OCI-M2 (cell line): ENCODE results near the gene ALDH16A1.
"Not testable (repeated sequence)": the region's sequence is repeated elsewhere in the genome, so short reads cannot be mapped to it uniquely, and the experiment has no call there.

Source experiments
- DNase-seq: peaks from one replicate; lab custom pipeline; 2025; ENCODE audit not compliant: unreplicated experiment; lab: John Stamatoyannopoulos, UW

The ALDH16A1 gene

GRCh38 chr19:49439836-49440235 lies 13.2 kb upstream of the ALDH16A1 start:
- DNase-seq = no peak

GRCh38 chr19:49440439-49441209 lies 12.4 kb upstream of the ALDH16A1 start:
- DNase-seq = no peak

GRCh38 chr19:49441210-49441959 lies 11.6 kb upstream of the ALDH16A1 start, which contains the start of gene SLC17A7:
TSS of gene SLC17A7 (minus strand) at chr19:49441527. CDS start at chr19:49441379, 148 bp downstream.
- no peak for DNase-seq

GRCh38 chr19:49441960-49442350 lies 11.1 kb upstream of the ALDH16A1 start:
- no peak for DNase-seq

GRCh38 chr19:49442354-49442753 lies 10.7 kb upstream of the ALDH16A1 start:
- no peak for DNase-seq

- DNase-seq = peak; percentile 83
Observed at GRCh38 chr19:49442771-49443365, 10.2 kb upstream of the ALDH16A1 start.

GRCh38 chr19:49443366-49444099 lies 9.5 kb upstream of the ALDH16A1 start:
- DNase-seq = peak; percentile 88

- not testable (repeated sequence) for DNase-seq
Observed at GRCh38 chr19:49444100-49444700, 8.8 kb upstream of the ALDH16A1 start.

- DNase-seq = no peak
Observed at GRCh38 chr19:49445997-49446396, 7.0 kb upstream of the ALDH16A1 start.

GRCh38 chr19:49447485-49448431 lies 5.3 kb upstream of the ALDH16A1 start:
- no peak for DNase-seq

GRCh38 chr19:49448432-49448786 lies 4.6 kb upstream of the ALDH16A1 start:
- DNase-seq = no peak

- DNase-seq = no peak
Observed at GRCh38 chr19:49450405-49450804, 2.6 kb upstream of the ALDH16A1 start.

- DNase-seq = peak; percentile 97
Observed at GRCh38 chr19:49451430-49452181, 1.4 kb upstream of the ALDH16A1 start, which contains the start of gene PIH1D1. TSS of gene PIH1D1 (minus strand) at chr19:49451814. CDS start at chr19:49451574, 240 bp downstream.

GRCh38 chr19:49453757-49454240 lies 774 bp downstream of the ALDH16A1 start:
- DNase-seq = no peak

GRCh38 chr19:49455773-49456172 lies 2.7 kb downstream of the ALDH16A1 start:
- DNase-seq = no peak

- DNase-seq = no peak
Observed at GRCh38 chr19:49456326-49456725, 3.3 kb downstream of the ALDH16A1 start.

GRCh38 chr19:49458567-49458903 lies 5.5 kb downstream of the ALDH16A1 start:
- no peak for DNase-seq

GRCh38 chr19:49459388-49459787 lies 6.4 kb downstream of the ALDH16A1 start:
- no peak for DNase-seq

GRCh38 chr19:49461130-49461529 lies 8.1 kb downstream of the ALDH16A1 start:
- not testable (repeated sequence) for DNase-seq
